A549 (cell line): ENCODE data around the gene JMJD6. TPM values are rescaled to one million over a fixed set of nuclear protein-coding genes. Genes with fewer than 3 reads are reported as not detected.
A peak's percentile ranks its signal among the peaks of the same experiment; 100 is the strongest.

ENCODE experiments used
- ATAC-seq, 2 experiments: fragments of 200-7000 bp in 1 of 2; fragments of >200 bp in 1 of 2; cut with Nextera tagmentation in 1 of 2; cut with Tn5 transposase in 1 of 2; 3 replicates each; pipeline versions ENCODE4 v1.8.0 to v1.9.1; 2018 to 2020; ENCODE audit warnings: mild to moderate bottlenecking in 1 of 2, moderate library complexity in 1 of 2
- CTCF ChIA-PET: fragments of 300-600 bp; sonication (Branson Sonifier 250); formaldehyde crosslinking; extraction: SDS; loops from one replicate; lab custom pipeline; 2021; ENCODE audit warnings: antibody characterized with exemption, inconsistent platforms; lab: Yijun Ruan, JAX
- POLR2A ChIA-PET: fragments of 350-600 bp; formaldehyde crosslinking; extraction: SDS; loops from one replicate; lab custom pipeline; 2021; ENCODE audit warnings: antibody characterized with exemption, inconsistent platforms; lab: Yijun Ruan, JAX
- DNase-seq, 2 experiments: peaks; one replicate each; pipeline versions ENCODE4 v3.0.0 to v3.0.0-alpha.2; 2011 to 2016; ENCODE audit warnings: low read depth in 1 of 2, low spot score in 1 of 2
- FAIRE-seq: peaks from 2 replicates; lab custom pipeline; 2011; peaks lifted over from hg19 to GRCh38; lab: Jason Lieb, UNC
- H3K27ac ChIP-seq, 2 experiments: fragments of >200 bp; sonication (Bioruptor Twin); formaldehyde crosslinking; 3 replicates each; pipeline ENCODE4 v1.5.1; 2016 to 2017
- H3K4me1 ChIP-seq: fragments of >200 bp; sonication (Bioruptor Twin); formaldehyde crosslinking; 3 replicates; pipeline ENCODE4 v1.6.1; 2016
- H3K4me2 ChIP-seq: fragments of >200 bp; sonication (Bioruptor Twin); formaldehyde crosslinking; 3 replicates; pipeline ENCODE4 v1.6.1; 2016
- H3K4me3 ChIP-seq: fragments of >200 bp; sonication (Bioruptor Twin); formaldehyde crosslinking; 3 replicates; pipeline ENCODE4 v1.5.1; 2016
- H3K9me3 ChIP-seq: fragments of >200 bp; sonication (Bioruptor Twin); formaldehyde crosslinking; 3 replicates; pipeline ENCODE4 v1.6.1; 2016
- BHLHE40 ChIP-seq: IDR thresholded peaks from 2 replicates; pipeline ENCODE4 v1.6.1; 2012; ENCODE audit warnings: low read depth, low read length, inconsistent platforms
- CBX2 ChIP-seq: fragments of 200-600 bp; sonication (generic); IDR thresholded peaks from 2 replicates; pipeline ENCODE4 v1.6.1; 2016; ENCODE audit warnings: low read depth, mild to moderate bottlenecking, borderline replicate concordance
- CHD2 ChIP-seq: fragments of 150-350 bp; IDR thresholded peaks from 2 replicates; pipeline ENCODE4 v1.6.1; 2014; ENCODE audit warnings: low read length; ENCODE audit not compliant: partially characterized antibody
- EHMT2 ChIP-seq: fragments of 200-600 bp; sonication (generic); IDR thresholded peaks from 2 replicates; pipeline ENCODE4 v1.6.1; 2016; ENCODE audit warnings: antibody characterized with exemption, low read depth, mild to moderate bottlenecking, moderate library complexity
- EP300 ChIP-seq, 2 experiments: fragments of >200 bp; sonication (Bioruptor Twin); formaldehyde crosslinking; IDR thresholded peaks; 2 replicates in 1 of 2; 3 replicates in 1 of 2; pipeline ENCODE4 v1.6.1; 2016 to 2017
- FOSB ChIP-seq: fragments of 250-450 bp; sonication (Bioruptor Pico); IDR thresholded peaks from 2 replicates; pipeline ENCODE4 v1.5.0; 2020; ENCODE audit warnings: mild to moderate bottlenecking, moderate library complexity
- FOSL2 ChIP-seq, 2 experiments: fragments of 450-650 bp in 1 of 2; fragments of >200 bp in 1 of 2; sonication (Bioruptor Twin) in 1 of 2; formaldehyde crosslinking; IDR thresholded peaks; 2 replicates each; pipeline versions ENCODE4 v1.5.0 to v1.6.1; 2016 to 2020; ENCODE audit warnings: mild to moderate bottlenecking in 1 of 2, moderate library complexity in 1 of 2
- FOXS1 ChIP-seq: fragments of 250-450 bp; sonication (Bioruptor Pico); IDR thresholded peaks from 2 replicates; pipeline ENCODE4 v1.5.0; 2020; ENCODE audit warnings: mild to moderate bottlenecking, moderate library complexity
- GATA3 ChIP-seq: IDR thresholded peaks from 2 replicates; pipeline ENCODE4 v1.6.1; 2012; ENCODE audit warnings: borderline replicate concordance
- HEYL ChIP-seq: fragments of 250-450 bp; sonication (Bioruptor Pico); IDR thresholded peaks from 2 replicates; pipeline ENCODE4 v1.8.0; 2021; ENCODE audit warnings: mild to moderate bottlenecking, moderate library complexity
- HOXB13 ChIP-seq: fragments of 250-450 bp; sonication (Bioruptor Pico); IDR thresholded peaks from 2 replicates; pipeline ENCODE4 v1.5.0; 2020; ENCODE audit warnings: low read depth, mild to moderate bottlenecking, moderate library complexity
- HOXB5 ChIP-seq: fragments of 250-450 bp; sonication (Bioruptor Pico); IDR thresholded peaks from 2 replicates; pipeline ENCODE4 v1.5.0; 2020; ENCODE audit warnings: mild to moderate bottlenecking, moderate library complexity
- JUN ChIP-seq, 2 experiments: fragments of >200 bp; sonication (Bioruptor Twin); formaldehyde crosslinking; IDR thresholded peaks; 2 replicates in 1 of 2; 3 replicates in 1 of 2; pipeline ENCODE4 v1.6.1; 2016 to 2017
- JUNB ChIP-seq: fragments of >200 bp; sonication (Bioruptor Twin); formaldehyde crosslinking; IDR thresholded peaks from 2 replicates; pipeline ENCODE4 v1.6.1; 2016
- KDM5A ChIP-seq: fragments of 200-600 bp; sonication (generic); IDR thresholded peaks from 2 replicates; pipeline ENCODE4 v1.6.1; 2016; ENCODE audit warnings: antibody characterized with exemption, mild to moderate bottlenecking
- MYC ChIP-seq: IDR thresholded peaks from 2 replicates; pipeline ENCODE4 v1.6.1; 2012; ENCODE audit warnings: mild to moderate bottlenecking, inconsistent platforms, low read length, improper control_type of control experiment, borderline replicate concordance
- NFE2L2 ChIP-seq: fragments of 150-350 bp; conservative IDR thresholded peaks from 2 replicates; pipeline ENCODE4 v1.6.1; 2014; ENCODE audit warnings: low read length
- NR3C1 ChIP-seq: fragments of >200 bp; sonication (Bioruptor Twin); formaldehyde crosslinking; IDR thresholded peaks from 3 replicates; pipeline ENCODE4 v1.6.1; 2017
- PBX3 ChIP-seq: IDR thresholded peaks from 2 replicates; pipeline ENCODE4 v1.6.1; 2012
- PHF8 ChIP-seq: fragments of 200-600 bp; sonication (generic); IDR thresholded peaks from 2 replicates; pipeline ENCODE4 v1.6.1; 2016; ENCODE audit warnings: low read depth, mild to moderate bottlenecking, antibody characterized with exemption, moderate library complexity, borderline replicate concordance
- POLR2A ChIP-seq: IDR thresholded peaks from 2 replicates; pipeline ENCODE4 v1.6.1; 2012; ENCODE audit warnings: mild to moderate bottlenecking, low read length
- POLR2AphosphoS2 ChIP-seq: conservative IDR thresholded peaks from 2 replicates; pipeline ENCODE4 v1.6.1; 2012; ENCODE audit warnings: low read length, improper control_type of control experiment, inconsistent platforms
- RARB ChIP-seq: fragments of 250-450 bp; sonication (Bioruptor Pico); IDR thresholded peaks from 2 replicates; pipeline ENCODE4 v1.8.0; 2021; ENCODE audit warnings: mild to moderate bottlenecking, moderate library complexity
- RCOR1 ChIP-seq: fragments of 150-350 bp; IDR thresholded peaks from 2 replicates; pipeline ENCODE4 v1.6.1; 2014; ENCODE audit warnings: antibody characterized with exemption, low read length, low read depth
- RFX5 ChIP-seq: fragments of 450-650 bp; IDR thresholded peaks from 2 replicates; pipeline ENCODE4 v1.7.1; 2014; ENCODE audit warnings: antibody characterized with exemption, mild to moderate bottlenecking, moderate library complexity
- RNF2 ChIP-seq: fragments of 200-600 bp; sonication (generic); IDR thresholded peaks from 2 replicates; pipeline ENCODE4 v1.6.1; 2016; ENCODE audit warnings: low read depth, mild to moderate bottlenecking, antibody characterized with exemption, moderate library complexity, borderline replicate concordance
- ZFP36 ChIP-seq: fragments of 450-650 bp; IDR thresholded peaks from 2 replicates; pipeline ENCODE4 v1.6.1; 2014; ENCODE audit warnings: borderline replicate concordance; ENCODE audit not compliant: partially characterized antibody
- ZNF302 ChIP-seq: fragments of 250-450 bp; sonication (Bioruptor Pico); IDR thresholded peaks from 2 replicates; pipeline ENCODE4 v1.9.0; 2021; ENCODE audit warnings: inconsistent platforms, mild to moderate bottlenecking, moderate library complexity
- WGBS: methylation state at CpG from one replicate; pipeline ENCODE4 v1.1.6; 2017; ENCODE audit errors: missing lambda C conversion rate; 5-methylcytosine and 5-hydroxymethylcytosine counted together
- polyA plus RNA-seq, 4 experiments: library from polyadenylated mRNA; depleted of rRNA in 3 of 4; stranded (reverse); fragments of >200 nt; fragmentation: RNase III in 1 of 4; extraction: RNeasy Plus Mini Kit Qiagen cat#74134 plus additional on column Dnase treatment in 1 of 4; gene quantifications; 2 replicates in 3 of 4; 3 replicates in 1 of 4; pipeline ENCODE4 v1.2.3, GENCODE V29; 2011 to 2017
- TF ChIP-seq, protein P1 (sequence below): fragments of >200 bp; sonication (Bioruptor Twin); formaldehyde crosslinking; IDR thresholded peaks from 3 replicates; pipeline ENCODE4 v1.6.1; 2016
- TF ChIP-seq, protein P2 (sequence below): IDR thresholded peaks from 2 replicates; pipeline ENCODE4 v1.6.1; 2012
- TF ChIP-seq, protein P3 (sequence below): fragments of 450-650 bp; IDR thresholded peaks from 2 replicates; pipeline ENCODE4 v1.6.1; 2014; ENCODE audit warnings: antibody characterized with exemption
- TF ChIP-seq, protein P4 (sequence below): IDR thresholded peaks from 2 replicates; pipeline ENCODE4 v1.6.1; 2012; ENCODE audit warnings: low read depth, borderline replicate concordance

JMJD6 gene
- polyA plus RNA-seq, 2 of the 4 experiments (the other 2 are of a cell fraction): 17.5 to 53.3 TPM

DNA sequence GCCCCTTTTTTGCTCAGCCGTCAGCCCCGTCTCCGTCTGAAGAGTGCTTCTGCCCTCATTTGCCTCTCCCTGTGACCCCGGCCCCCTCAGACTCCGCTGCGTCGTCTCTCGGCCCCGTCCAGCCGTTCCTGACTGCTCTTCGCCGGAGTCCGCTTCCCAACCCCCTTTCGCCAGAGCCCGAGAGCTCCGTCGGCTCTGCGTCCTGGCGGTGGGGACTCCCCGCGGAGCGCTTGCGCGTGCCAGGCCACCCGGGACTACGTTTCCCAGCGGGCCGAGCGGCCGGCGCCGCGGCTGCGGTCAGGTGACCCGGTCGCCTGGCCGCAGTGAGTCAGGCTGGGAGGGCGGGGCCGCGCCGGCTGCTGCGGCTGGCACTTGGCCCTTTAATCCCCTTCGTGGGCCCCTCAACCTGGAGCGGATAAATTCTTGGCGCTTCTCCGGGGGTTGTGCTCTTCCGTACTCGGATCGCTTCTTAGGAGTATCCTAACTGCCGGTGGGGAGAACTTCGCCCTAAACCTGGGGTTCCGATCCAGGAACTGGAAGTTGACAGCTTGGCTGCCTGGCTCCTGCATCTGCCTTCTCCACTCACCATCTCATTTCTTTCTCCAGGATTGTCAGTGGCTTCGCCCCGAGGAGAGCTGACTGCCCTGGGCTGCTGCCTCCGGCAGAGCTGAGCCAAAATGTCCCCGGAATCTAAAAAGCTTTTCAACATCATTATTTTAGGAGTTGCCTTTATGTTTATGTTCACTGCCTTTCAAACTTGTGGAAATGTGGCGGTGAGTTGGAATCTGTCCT lies 11.5 kb upstream of the JMJD6 start, which contains the start of gene MFSD11:
Gene MFSD11, plus strand, starts transcription at position 444 of the 792 bp plus-strand sequence. Its CDS starts 234 bp downstream, at position 678.
- POLR2A ChIA-PET: interaction anchor here (0.5 to 1.3 kb wide), 8 partner anchors 8 to 318 kb away, joined by 3 to 8 read pairs (median 4); partner anchors contain the start of genes JMJD6 and METTL23

GRCh38 chr17:76737082-76737675 lies 10.8 kb upstream of the JMJD6 start, which contains the start of gene SRSF2:
SRSF2 (minus strand) TSS chr17:76737331; CDS start chr17:76737160, 171 bp downstream.
- whole genome bisulfite sequencing: 1% methylated on average over 42 of the region's 60 CpGs
- ChIA-PET CTCF (interaction anchor here (0.7 to 5.3 kb wide), 4 partner anchors 10 to 23 kb away, joined by 3 to 31 read pairs (median 8); partner anchors contain the start of gene METTL23), POLR2A (interaction anchor here (0.6 to 2.7 kb wide), 6 partner anchors 9 to 319 kb away, joined by 3 to 10 read pairs (median 4); partner anchors contain the start of genes JMJD6 and METTL23)
- Histone ChIP-seq H3K4me3 (peak within 1 kb of the TSS; percentile 95), H3K4me2 (peak within 1 kb of the TSS; percentile 90), H3K4me1 (peaks cover 37% of the 10 kb centered on the region), H3K27ac (peak within 1 kb of the TSS; percentile 97 to 98), H3K9me3 (no peaks in the 10 kb centered on the region)
- ATAC-seq: peak; percentile 71 to 84
- FAIRE-seq: no peak
- peak; percentile 96 to 99 for DNase-seq
- TF ChIP-seq, protein P1, sequence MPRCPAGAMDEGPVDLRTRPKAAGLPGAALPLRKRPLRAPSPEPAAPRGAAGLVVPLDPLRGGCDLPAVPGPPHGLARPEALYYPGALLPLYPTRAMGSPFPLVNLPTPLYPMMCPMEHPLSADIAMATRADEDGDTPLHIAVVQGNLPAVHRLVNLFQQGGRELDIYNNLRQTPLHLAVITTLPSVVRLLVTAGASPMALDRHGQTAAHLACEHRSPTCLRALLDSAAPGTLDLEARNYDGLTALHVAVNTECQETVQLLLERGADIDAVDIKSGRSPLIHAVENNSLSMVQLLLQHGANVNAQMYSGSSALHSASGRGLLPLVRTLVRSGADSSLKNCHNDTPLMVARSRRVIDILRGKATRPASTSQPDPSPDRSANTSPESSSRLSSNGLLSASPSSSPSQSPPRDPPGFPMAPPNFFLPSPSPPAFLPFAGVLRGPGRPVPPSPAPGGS: peak; percentile 100
- no peak for TF ChIP-seq RNF2
- TF ChIP-seq CBX2: no peak
- peak; percentile 43 for TF ChIP-seq RFX5
- TF ChIP-seq NFE2L2: peak; percentile 93
- peak; percentile 100 for TF ChIP-seq PHF8
- no peak for TF ChIP-seq JUNB
- no peak for TF ChIP-seq KDM5A
- no peak for TF ChIP-seq EHMT2

More for the DNA sequence above, 11.5 kb upstream of the JMJD6 start, which contains the start of gene MFSD11:
- ATAC-seq (peak; percentile 78 to 86), FAIRE-seq (no peak), DNase-seq (peak; percentile 93 to 98)
- TF ChIP-seq, protein P2, sequence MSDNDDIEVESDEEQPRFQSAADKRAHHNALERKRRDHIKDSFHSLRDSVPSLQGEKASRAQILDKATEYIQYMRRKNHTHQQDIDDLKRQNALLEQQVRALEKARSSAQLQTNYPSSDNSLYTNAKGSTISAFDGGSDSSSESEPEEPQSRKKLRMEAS: peak; percentile 45; the same call in 1 of the 2 replicates
- TF ChIP-seq MYC (peak; percentile 52; the same call in 1 of the 2 replicates), ZFP36 (no peak), FOXS1 (no peak), EP300 (IDR thresholded peaks at IDR 0.05) (no peak), POLR2A (peak; percentile 49), HEYL (CRISPR knock-in tag) (no peak), EHMT2 (no peak), KDM5A (no peak), PBX3 (peak; percentile 45; the same call in 1 of the 2 replicates), RARB (no peak), FOSB (no peak), BHLHE40 (peak; percentile 46; the same call in 1 of the 2 replicates), NFE2L2 (no peak; the same call in 1 of the 2 replicates), NR3C1 (no peak), FOSL2 (IDR thresholded peaks at IDR 0.05) (0 out of 2 replicates have a peak, but pooled peaks have one; percentile 23), FOSL2 (CRISPR knock-in tag; IDR thresholded peaks at IDR 0.05) (peak; percentile 97), PHF8 (peak; percentile 32; the same call in 1 of the 2 replicates), HOXB5 (no peak), JUN (IDR thresholded peaks at IDR 0.05) (no peak), HOXB13 (no peak), CHD2 (peak; percentile 19), RCOR1 (no peak), POLR2AphosphoS2 (no peak), ZNF302 (no peak), RFX5 (no peak), GATA3 (peak; percentile 33; the same call in 1 of the 2 replicates), JUNB (no peak)
- TF ChIP-seq, protein P1: no peak; the same call in 2 of the 3 replicates
- TF ChIP-seq, protein P3, sequence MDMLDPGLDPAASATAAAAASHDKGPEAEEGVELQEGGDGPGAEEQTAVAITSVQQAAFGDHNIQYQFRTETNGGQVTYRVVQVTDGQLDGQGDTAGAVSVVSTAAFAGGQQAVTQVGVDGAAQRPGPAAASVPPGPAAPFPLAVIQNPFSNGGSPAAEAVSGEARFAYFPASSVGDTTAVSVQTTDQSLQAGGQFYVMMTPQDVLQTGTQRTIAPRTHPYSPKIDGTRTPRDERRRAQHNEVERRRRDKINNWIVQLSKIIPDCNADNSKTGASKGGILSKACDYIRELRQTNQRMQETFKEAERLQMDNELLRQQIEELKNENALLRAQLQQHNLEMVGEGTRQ: peak; percentile 88
- TF ChIP-seq, protein P4, sequence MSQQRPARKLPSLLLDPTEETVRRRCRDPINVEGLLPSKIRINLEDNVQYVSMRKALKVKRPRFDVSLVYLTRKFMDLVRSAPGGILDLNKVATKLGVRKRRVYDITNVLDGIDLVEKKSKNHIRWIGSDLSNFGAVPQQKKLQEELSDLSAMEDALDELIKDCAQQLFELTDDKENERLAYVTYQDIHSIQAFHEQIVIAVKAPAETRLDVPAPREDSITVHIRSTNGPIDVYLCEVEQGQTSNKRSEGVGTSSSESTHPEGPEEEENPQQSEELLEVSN: peak; percentile 7; the same call in 1 of the 2 replicates
- WGBS: 1% methylated on average over 44 of the region's 57 CpGs
- Histone ChIP-seq H3K27ac (peak within 1 kb of the TSS; percentile 97 to 98), H3K4me3 (peak within 1 kb of the TSS; percentile 95), H3K9me3 (no peaks in the 10 kb centered on the region), H3K4me1 (peaks cover 31% of the 10 kb centered on the region), H3K4me2 (peak within 1 kb of the TSS; percentile 90)
- CTCF ChIA-PET: interaction anchor here (0.7 to 2.8 kb wide), 6 partner anchors 11 to 349 kb away, joined by 3 to 9 read pairs (median 5); partner anchors contain the start of gene METTL23
